Right kidney (tissue), 1 donor: Measurements from ENCODE around the gene SPATA16.
"Not testable (repeated sequence)": the region's sequence is repeated elsewhere in the genome, so short reads cannot be mapped to it uniquely, and the experiment has no call there.

Experiments used
- DNase-seq: peaks from one replicate; pipeline ENCODE4 v3.0.0-alpha.2; 2016

SPATA16 gene

DNA sequence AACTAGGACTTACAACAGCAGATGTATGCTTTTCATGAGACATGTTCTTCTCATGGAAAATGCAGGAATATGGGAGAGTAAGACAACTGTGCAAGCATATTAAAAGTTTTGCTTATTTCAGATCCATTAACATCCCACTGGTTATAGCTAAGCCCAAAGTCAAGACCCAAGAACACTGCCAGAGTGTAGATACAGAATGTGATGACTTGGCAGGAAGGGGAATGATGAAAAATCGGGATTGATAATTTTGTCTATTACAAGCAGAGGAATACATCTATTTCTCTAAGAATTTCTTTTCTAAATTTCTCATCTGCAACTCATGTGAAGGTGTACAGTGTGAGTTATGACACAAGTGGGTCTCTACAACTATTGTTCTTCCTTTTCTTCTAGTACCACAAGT lies 76.4 kb downstream of the SPATA16 start:
- DNase-seq = no peak

DNA sequence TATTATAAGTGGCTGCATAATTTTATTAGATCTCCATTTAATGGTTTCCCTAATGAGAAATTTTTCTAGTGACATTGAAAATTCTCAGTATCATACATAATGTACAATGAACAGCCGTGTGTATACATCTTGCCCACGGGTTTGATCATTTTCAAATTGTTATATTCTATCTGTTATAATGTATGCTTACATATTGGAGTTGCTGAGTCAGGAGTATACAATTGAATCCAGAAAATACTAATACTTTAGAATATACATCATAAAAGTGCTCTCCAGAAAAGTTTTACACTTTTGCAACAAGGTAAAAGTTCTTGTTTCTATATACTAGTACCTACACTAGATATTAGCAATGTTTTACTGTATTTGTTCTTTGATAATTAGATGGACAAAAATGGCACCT lies 82.8 kb downstream of the SPATA16 start:
- DNase-seq = no peak

- no peak for DNase-seq
Measured at GRCh38 chr3:173055228-173055933, 85.7 kb downstream of the SPATA16 start.

DNA sequence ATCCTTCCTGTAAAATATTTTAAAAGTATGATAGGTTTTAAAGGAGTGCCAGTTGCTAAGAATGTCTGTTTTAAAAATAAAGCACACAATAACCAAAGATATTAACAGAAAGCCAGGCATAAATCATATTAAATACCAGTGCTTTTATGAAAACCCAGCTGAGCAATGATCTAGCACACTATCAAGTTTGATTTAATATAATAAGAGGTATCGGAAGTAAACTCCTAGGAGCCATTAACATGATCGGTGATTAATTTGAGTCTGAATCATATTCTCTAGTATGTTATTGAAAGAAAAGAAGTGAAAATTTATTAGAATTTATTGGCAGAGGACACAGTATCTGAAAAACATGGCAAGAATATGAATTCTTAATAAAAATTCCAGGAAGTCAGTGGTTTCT lies 91.7 kb downstream of the SPATA16 start:
- no peak for DNase-seq

DNA sequence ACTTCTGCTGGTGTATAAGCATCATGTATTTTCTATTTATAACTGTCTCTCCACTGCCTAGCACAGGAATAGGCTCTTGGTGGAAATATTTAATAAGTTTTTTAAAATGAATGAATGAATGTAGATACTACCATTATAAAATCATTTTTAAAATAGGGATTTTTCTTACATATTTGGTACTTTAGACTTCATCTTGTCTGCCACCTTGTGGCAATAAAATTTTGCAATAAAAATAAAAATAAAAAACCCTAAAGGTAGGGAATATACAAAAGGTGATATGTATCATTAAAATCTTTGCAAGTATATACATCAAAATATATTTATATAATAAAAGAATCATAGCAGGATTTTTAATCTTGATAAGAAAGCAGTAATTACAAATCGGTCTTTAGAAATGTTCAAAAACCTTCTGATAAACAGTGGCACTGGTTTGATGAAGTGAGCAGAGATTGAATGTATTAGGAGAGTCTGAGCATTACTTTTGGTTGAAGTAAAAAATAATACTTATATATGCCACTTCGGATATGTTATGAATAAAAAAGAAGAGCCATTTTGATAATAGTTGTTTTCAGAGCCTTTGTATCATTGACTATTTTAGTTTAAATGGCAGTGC lies 95.2 kb downstream of the SPATA16 start:
- DNase-seq = no peak

DNA sequence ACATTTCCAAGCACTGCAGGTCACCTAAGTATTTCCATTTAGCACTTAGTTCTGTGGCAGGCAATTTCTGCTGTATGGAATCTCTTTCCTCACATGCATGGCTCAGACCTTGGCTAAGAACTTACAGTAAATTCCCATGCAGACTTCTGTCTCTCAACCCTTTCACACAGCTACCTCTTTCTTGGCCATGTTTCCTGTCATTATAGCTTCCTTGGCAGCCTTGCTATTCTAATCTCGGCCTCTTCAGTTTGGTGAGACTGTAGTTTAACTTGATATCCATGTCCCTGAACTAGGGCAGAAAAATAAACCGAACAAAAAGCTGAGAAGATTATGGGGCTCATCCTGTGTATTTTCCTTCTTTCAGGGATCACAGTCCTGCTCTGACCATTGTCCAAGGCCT lies 96.0 kb downstream of the SPATA16 start:
- no peak for DNase-seq

DNA sequence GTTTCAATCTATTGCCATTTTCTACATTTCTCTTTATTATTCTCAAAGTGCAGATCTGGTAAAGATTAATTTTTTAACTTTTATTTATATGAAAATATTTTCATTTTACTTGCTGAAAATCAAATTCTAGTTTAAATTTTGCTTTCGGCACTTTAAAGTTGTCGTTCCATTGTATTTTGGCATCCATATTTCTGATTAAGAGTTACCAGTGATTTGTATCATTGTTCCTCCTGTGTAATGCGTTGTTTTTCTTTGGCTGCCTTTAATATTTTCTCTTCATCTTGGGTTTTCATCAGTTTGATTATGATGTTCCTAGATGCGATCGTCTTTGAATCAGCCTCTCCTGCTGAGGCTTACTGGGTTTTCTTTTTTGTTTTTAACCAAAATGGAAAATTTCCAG lies 97.3 kb downstream of the SPATA16 start:
- no peak for DNase-seq

GRCh38 chr3:173038484-173038871 lies 102.6 kb downstream of the SPATA16 start:
- no peak for DNase-seq

GRCh38 chr3:173037840-173038483 lies 103.1 kb downstream of the SPATA16 start:
- no peak for DNase-seq

GRCh38 chr3:173030273-173030672 lies 110.8 kb downstream of the SPATA16 start:
- no peak for DNase-seq

GRCh38 chr3:173028351-173028750 lies 112.7 kb downstream of the SPATA16 start:
- no peak for DNase-seq

DNA sequence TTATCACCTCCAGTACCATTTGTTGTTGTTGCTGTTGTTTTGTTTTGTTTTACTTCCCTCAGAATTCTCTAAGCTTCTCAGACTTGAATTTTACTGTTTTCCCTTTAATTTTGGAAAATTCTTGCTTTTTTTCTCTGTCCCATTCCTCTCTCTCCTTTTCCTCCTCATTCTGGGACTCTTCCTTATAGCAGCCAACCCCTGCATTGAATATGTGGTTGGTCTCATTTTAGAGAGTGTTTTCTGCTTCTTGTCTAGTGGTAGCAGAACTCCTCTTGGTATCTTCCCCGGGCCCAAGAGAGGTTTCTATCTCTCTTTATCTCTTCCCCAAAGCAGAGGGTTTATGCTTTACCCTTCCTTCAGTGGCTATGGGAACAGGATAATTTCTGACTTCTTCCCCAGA lies 113.6 kb downstream of the SPATA16 start:
- DNase-seq = no peak

DNA sequence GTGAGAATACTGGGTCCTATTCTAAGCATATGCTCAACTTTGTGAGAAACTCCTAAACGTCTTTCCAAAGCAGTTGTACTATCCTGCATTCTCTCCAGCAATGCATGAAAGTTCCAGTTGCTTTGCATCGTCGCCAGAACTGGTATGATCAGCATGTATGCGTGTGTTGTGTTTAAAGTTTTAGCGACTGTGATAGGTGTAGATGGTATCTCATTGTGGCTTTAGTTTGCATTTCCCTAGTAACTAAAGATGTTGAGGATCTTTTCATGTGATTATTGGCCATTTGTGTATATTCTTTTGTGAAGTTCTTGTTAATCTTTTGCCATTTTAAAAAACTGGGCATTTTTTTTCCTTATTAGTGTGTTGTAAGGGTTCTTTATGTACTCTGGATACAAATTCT lies 115.1 kb downstream of the SPATA16 start:
- no peak for DNase-seq

DNA sequence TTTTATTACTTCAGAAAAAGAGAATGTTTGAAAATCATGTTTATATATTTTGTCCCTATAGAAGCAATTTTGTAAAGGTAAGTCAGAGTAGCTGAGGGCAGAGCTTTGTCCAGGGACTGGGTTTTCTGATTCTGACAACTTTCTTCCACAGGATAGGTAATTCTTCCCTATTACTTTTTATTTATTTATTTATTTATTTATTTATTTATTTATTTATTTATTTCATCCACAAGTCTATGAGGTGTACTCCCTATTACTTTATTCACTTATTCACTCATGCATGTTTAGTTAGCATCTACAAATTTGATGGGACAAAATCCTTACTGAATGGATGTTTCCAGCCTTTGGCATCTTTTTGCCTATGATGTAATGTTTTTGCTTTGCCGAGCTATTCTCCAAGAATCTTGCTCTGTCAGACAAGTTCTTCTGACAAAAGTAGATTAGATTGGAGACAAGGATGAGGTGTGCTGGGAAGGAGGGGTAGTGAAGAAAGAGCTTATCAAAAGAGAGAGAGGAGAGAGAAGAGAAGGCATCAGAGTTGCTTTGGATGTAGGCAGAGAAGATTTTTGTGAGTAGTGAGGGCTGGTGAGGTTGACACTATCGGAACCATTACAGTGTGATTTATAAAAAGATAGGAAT lies 119.4 kb downstream of the SPATA16 start:
- no peak for DNase-seq

DNA sequence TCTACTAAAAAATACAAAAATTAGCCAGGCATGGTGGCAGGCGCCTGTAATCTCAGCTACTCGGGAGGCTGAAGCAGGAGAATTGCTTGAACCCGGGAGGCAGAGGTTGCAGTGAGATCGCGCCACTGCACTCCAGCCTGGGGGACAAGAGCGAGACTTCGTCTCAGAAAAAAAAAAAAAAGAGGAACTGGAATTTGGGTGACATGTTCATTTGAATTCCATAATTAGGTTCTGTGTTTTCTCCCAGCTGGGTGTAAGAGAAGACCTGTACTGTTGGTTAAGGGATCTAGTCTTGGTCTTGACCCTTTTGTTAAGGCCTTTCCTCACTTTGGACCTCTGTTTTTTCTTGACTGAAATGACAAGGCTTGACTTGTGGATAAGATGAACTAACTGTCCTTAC lies 120.9 kb downstream of the SPATA16 start:
- DNase-seq = not testable (repeated sequence)

GRCh38 chr3:173019378-173019777 lies 121.7 kb downstream of the SPATA16 start:
- no peak for DNase-seq

GRCh38 chr3:173018758-173019157 lies 122.3 kb downstream of the SPATA16 start:
- no peak for DNase-seq

DNA sequence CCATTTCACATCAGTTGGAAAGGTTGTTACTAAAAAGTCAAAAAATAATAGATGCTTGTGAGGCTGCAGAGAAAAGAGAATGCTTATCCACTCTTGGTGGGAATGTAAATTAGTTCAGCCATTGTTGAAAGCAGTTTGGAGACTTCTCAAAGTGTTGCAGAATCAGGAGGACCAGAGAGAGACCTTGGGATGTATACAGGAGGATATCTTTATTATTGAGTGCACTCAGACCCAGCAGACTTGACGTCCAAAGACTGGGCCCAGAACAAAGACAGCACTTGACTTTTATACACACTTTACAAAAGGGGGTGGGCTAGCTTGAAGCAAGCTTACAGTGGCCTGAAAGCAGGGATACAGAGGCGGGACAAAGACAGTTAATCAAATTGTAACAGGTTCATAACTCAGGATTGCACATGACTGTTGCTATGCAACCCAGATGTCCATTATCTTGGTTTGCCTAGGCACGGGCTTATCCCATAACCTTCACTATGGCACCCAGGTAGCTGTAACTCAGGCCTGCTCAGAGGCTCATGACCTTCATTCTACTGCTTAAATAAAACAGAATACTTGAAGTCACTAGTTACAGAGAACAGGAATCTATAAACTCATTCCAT lies 127.7 kb downstream of the SPATA16 start:
- DNase-seq = no peak

DNA sequence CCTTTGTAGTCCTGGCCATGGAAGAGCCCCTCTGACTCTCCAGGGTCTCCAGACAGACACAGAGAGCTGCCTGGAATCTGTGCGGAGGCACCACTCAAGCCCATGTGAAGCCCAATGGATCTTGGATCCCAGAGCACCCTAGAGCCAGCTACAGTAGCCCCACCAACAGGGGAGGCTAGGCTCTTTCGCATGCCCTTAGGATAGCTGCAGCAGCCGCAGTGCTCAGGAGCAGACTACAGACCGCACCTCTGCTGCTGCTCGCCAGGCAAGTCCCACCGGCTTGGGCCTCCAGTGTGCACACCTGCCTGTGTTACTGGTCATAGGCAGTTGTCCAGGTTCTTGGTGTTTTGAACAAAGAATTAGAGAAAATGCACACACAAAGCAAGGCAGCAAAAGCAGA lies 131.6 kb downstream of the SPATA16 start:
- DNase-seq = no peak

DNA sequence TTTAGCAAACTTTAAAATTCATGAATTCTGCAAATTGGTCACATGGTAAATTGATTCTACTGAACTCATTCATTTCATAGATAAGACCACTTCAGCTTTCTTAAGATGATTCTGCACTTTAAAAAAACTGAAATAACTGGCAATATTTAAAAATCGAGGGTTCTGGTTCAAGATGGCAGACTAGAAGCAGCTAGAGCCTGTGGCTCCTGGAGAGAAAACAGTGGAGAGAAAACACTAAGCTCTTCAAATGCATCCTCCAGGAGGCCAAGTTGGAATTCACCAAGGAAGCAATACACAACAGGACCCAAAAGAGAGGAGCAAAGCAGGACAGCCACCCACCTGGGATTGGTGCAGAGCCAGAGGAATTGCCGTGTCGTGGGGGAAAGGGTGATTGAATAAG lies 132.1 kb downstream of the SPATA16 start:
- DNase-seq = no peak

DNA sequence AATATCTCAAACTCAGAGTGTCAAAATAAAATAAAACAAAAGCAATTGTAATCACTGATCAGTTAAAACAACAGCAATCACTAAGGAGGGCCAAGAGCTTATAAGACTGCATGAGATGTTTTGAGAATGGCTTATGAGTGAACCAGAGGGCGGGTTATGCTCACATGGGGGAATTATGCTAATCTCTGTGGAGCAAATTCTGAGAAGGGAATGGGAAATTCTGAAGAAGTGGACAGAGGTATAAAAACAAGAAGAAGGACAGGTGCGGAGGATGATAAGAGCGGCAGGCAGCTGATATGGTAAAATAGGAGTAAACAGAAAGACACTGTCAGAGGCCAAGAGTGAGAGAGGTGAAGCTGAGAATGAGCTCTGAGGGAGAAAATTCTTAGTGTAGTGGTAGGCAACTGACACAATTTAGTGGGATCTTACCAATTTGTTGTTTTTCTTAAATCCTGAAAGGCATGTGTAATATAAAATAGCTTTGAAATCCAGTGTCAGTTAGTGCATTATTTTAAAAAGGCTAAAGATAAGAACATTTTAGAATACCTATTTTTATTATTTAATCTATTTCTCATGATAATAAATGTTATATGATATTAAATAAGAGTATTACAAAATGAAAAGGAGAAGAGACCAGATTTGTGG lies 133.8 kb downstream of the SPATA16 start:
- no peak for DNase-seq

GRCh38 chr3:173006006-173006405 lies 135.0 kb downstream of the SPATA16 start:
- DNase-seq = no peak

DNA sequence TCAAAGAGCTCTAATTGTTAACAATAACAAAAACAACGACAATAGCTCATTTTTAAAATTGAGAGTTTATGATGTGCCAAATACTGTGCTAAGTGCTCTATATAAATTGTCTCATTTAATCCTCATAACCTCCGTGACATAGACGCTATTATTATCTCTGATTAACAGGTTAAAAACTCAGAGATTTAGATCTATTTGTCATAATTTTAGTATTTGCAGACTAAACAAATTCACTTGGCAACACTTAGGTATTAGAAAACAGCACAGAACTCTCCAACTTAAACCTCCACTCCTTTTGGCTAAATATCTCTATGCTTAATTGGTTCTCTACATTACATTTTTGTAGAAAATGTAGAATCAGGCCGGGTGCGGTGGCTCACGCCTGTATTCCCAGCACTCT lies 136.4 kb downstream of the SPATA16 start:
- no peak for DNase-seq
